ENCODE results near the gene TCF4. TPM values are rescaled to one million over a fixed set of nuclear protein-coding genes. Genes with fewer than 3 reads are reported as not detected.

Gene TCF4
- total and polyA plus RNA-seq, 2 donors: 12.7 to 36.6 TPM

GRCh38 chr18:55226044-55226443 lies 361.9 kb downstream of the TCF4 start:
- WGBS: 98% methylated on average over 2 of the region's 2 CpGs
- Histone ChIP-seq H3K27me3 (ENCODE audit: control insufficient read depth in 2 of 2, insufficient read depth in 1 of 2, low read length in 1 of 2) (no peaks in the 10 kb centered on the region), H3K36me3 (ENCODE audit: control insufficient read depth in 2 of 2, insufficient read depth in 2 of 2, low read length in 1 of 2) (peaks cover 0 to 9% of the 10 kb centered on the region in 2 donors), H3K4me1 (ENCODE audit: control insufficient read depth in 2 of 2, insufficient read depth in 2 of 2, low read length in 2 of 2) (no peaks in the 10 kb centered on the region), H3K4me3 (ENCODE audit: low read length in 2 of 2) (no peak overlapping the region), H3K9me3 (ENCODE audit: control insufficient read depth in 2 of 2, insufficient read depth in 1 of 2, low read length in 1 of 2) (no peaks in the 10 kb centered on the region), H3K27ac (ENCODE audit: low read depth in 1 of 2, low read length in 1 of 2) (no peak overlapping the region)
- no peak for DNase-seq (ENCODE audit: low read depth in 6 of 9, low spot score in 9 of 9)

GRCh38 chr18:55224086-55224625 lies 363.8 kb downstream of the TCF4 start:
- Histone ChIP-seq H3K27me3 (ENCODE audit: control insufficient read depth in 2 of 2, insufficient read depth in 1 of 2, low read length in 1 of 2) (no peaks in the 10 kb centered on the region), H3K27ac (ENCODE audit: low read depth in 1 of 2, low read length in 1 of 2) (no peak overlapping the region), H3K36me3 (ENCODE audit: control insufficient read depth in 2 of 2, insufficient read depth in 2 of 2, low read length in 1 of 2) (peaks cover 0 to 9% of the 10 kb centered on the region in 2 donors), H3K4me3 (ENCODE audit: low read length in 2 of 2) (no peak overlapping the region), H3K4me1 (ENCODE audit: control insufficient read depth in 2 of 2, insufficient read depth in 2 of 2, low read length in 2 of 2) (no peaks in the 10 kb centered on the region), H3K9me3 (ENCODE audit: control insufficient read depth in 2 of 2, insufficient read depth in 1 of 2, low read length in 1 of 2) (no peaks in the 10 kb centered on the region)
- no peak for DNase-seq (ENCODE audit: low read depth in 6 of 9, low spot score in 9 of 9)
- 99% methylated on average over 1 of the region's 1 CpG for WGBS

DNA sequence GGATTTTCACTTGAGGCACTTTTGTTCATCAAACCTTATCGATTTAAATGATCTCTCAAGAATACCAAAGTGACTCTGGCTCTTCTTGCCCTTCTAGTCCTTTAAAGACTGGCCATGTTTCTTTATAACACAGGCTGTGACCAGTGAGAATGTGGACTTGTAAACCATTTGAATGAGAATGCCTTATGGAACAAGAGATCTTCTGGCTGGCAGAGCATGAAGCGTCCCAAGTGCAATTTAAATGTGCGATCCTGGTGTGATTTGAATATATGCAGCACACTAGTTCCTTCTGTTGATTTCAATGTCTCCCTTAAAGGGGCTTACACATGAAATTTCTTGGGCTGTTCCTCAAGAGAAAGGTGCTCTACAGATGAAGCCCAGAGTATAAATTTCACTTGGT lies 366.4 kb downstream of the TCF4 start:
- no peak for DNase-seq (ENCODE audit: low read depth in 6 of 9, low spot score in 9 of 9)
- Histone ChIP-seq H3K27me3 (ENCODE audit: control insufficient read depth in 2 of 2, insufficient read depth in 1 of 2, low read length in 1 of 2) (no peaks in the 10 kb centered on the region), H3K36me3 (ENCODE audit: control insufficient read depth in 2 of 2, insufficient read depth in 2 of 2, low read length in 1 of 2) (no peaks in the 10 kb centered on the region), H3K4me3 (ENCODE audit: low read length in 2 of 2) (no peak overlapping the region), H3K27ac (ENCODE audit: low read depth in 1 of 2, low read length in 1 of 2) (no peak overlapping the region), H3K4me1 (ENCODE audit: control insufficient read depth in 2 of 2, insufficient read depth in 2 of 2, low read length in 2 of 2) (no peaks in the 10 kb centered on the region), H3K9me3 (ENCODE audit: control insufficient read depth in 2 of 2, insufficient read depth in 1 of 2, low read length in 1 of 2) (no peaks in the 10 kb centered on the region)
- 95% methylated on average over 3 of the region's 3 CpGs for WGBS

- Histone ChIP-seq H3K4me1 (ENCODE audit: control insufficient read depth in 2 of 2, insufficient read depth in 2 of 2, low read length in 2 of 2) (no peaks in the 10 kb centered on the region), H3K9me3 (ENCODE audit: control insufficient read depth in 2 of 2, insufficient read depth in 1 of 2, low read length in 1 of 2) (no peaks in the 10 kb centered on the region), H3K27me3 (ENCODE audit: control insufficient read depth in 2 of 2, insufficient read depth in 1 of 2, low read length in 1 of 2) (no peaks in the 10 kb centered on the region), H3K4me3 (ENCODE audit: low read length in 2 of 2) (no peak overlapping the region), H3K27ac (ENCODE audit: low read depth in 1 of 2, low read length in 1 of 2) (no peak overlapping the region), H3K36me3 (ENCODE audit: control insufficient read depth in 2 of 2, insufficient read depth in 2 of 2, low read length in 1 of 2) (no peaks in the 10 kb centered on the region)
- no peak for DNase-seq (ENCODE audit: low read depth in 6 of 9, low spot score in 9 of 9)
- WGBS: 3% methylated on average over 1 of the region's 1 CpG
These were observed 367.5 kb downstream of the TCF4 start for GRCh38 chr18:55220523-55220922.

DNA sequence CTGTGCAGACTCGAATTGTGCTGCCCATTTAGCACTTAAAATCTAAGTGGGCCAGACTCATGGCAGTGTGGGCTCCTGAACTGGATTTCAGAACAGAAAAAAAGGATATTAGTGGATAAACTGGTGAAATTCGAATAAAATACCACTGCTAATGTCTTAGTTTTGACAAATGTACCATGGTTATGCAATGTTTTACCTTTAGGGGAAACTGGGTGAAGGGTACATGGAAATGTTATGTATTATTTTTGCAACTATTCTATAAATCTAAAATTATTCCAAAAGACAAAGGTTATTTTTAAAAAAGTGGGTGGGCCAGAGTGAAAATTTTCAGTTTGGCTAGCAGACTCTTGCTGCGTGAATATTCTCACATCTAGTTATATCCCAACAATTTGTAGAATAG lies 368.2 kb downstream of the TCF4 start:
- no peak for DNase-seq (ENCODE audit: low read depth in 6 of 9, low spot score in 9 of 9)
- Histone ChIP-seq H3K9me3 (ENCODE audit: control insufficient read depth in 2 of 2, insufficient read depth in 1 of 2, low read length in 1 of 2) (no peaks in the 10 kb centered on the region), H3K27me3 (ENCODE audit: control insufficient read depth in 2 of 2, insufficient read depth in 1 of 2, low read length in 1 of 2) (no peaks in the 10 kb centered on the region), H3K36me3 (ENCODE audit: control insufficient read depth in 2 of 2, insufficient read depth in 2 of 2, low read length in 1 of 2) (no peaks in the 10 kb centered on the region), H3K4me3 (ENCODE audit: low read length in 2 of 2) (no peak overlapping the region), H3K27ac (ENCODE audit: low read depth in 1 of 2, low read length in 1 of 2) (no peak overlapping the region), H3K4me1 (ENCODE audit: control insufficient read depth in 2 of 2, insufficient read depth in 2 of 2, low read length in 2 of 2) (no peaks in the 10 kb centered on the region)
- 93% methylated on average over 3 of the region's 3 CpGs for WGBS

DNA sequence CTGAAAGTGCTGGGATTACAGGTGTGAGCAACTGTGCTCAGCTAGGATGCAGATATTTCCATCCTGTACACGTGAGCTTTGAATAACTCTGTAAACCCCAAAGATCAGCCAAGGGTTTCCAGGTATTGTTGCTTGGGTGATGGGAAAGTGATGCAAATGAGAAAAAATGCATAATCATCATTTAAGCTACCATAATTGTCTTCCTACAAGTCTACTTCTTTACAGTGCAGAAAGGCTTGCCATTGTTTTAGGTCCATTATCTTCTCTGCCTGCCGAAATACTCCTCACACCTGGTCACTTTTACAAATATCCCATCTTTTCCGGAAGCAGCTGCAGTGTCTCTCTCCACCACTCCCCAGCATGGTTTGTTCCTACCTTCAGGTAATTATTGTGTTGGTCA lies 368.9 kb downstream of the TCF4 start:
- Histone ChIP-seq H3K4me3 (ENCODE audit: low read length in 2 of 2) (no peak overlapping the region), H3K27me3 (ENCODE audit: control insufficient read depth in 2 of 2, insufficient read depth in 1 of 2, low read length in 1 of 2) (no peaks in the 10 kb centered on the region), H3K4me1 (ENCODE audit: control insufficient read depth in 2 of 2, insufficient read depth in 2 of 2, low read length in 2 of 2) (no peaks in the 10 kb centered on the region), H3K27ac (ENCODE audit: low read depth in 1 of 2, low read length in 1 of 2) (no peak overlapping the region), H3K36me3 (ENCODE audit: control insufficient read depth in 2 of 2, insufficient read depth in 2 of 2, low read length in 1 of 2) (no peaks in the 10 kb centered on the region), H3K9me3 (ENCODE audit: control insufficient read depth in 2 of 2, insufficient read depth in 1 of 2, low read length in 1 of 2) (no peaks in the 10 kb centered on the region)
- DNase-seq (ENCODE audit: low read depth in 6 of 9, low spot score in 9 of 9): no peak
- 96% methylated on average over 3 of the region's 3 CpGs for WGBS

DNA sequence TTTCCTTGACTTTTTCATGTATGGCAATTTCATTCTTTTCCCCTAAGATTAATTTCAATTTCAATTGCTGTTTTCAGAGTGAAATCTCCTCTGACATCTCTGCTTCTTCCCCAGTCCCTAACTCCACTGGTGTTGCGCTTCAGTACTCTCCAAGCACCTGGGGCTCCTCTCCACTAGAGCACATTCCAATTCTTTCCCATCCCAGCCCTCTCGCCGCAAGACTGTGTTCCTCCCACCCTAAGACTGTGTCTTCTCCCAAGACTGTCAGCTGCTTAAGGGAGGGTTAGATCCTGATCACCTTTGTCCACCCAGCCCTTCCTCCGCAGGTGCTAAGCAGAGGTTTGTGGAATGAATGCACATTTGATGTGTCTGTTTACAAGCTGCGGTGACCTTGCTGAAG lies 373.0 kb downstream of the TCF4 start:
- Histone ChIP-seq H3K36me3 (ENCODE audit: control insufficient read depth in 2 of 2, insufficient read depth in 2 of 2, low read length in 1 of 2) (no peaks in the 10 kb centered on the region), H3K4me3 (ENCODE audit: low read length in 2 of 2) (no peak overlapping the region), H3K4me1 (ENCODE audit: control insufficient read depth in 2 of 2, insufficient read depth in 2 of 2, low read length in 2 of 2) (no peaks in the 10 kb centered on the region), H3K27me3 (ENCODE audit: control insufficient read depth in 2 of 2, insufficient read depth in 1 of 2, low read length in 1 of 2) (no peaks in the 10 kb centered on the region), H3K27ac (ENCODE audit: low read depth in 1 of 2, low read length in 1 of 2) (no peak overlapping the region), H3K9me3 (ENCODE audit: control insufficient read depth in 2 of 2, insufficient read depth in 1 of 2, low read length in 1 of 2) (no peaks in the 10 kb centered on the region)
- no peak for DNase-seq (ENCODE audit: low read depth in 6 of 9, low spot score in 9 of 9)
- WGBS: 97% methylated on average over 5 of the region's 5 CpGs

DNA sequence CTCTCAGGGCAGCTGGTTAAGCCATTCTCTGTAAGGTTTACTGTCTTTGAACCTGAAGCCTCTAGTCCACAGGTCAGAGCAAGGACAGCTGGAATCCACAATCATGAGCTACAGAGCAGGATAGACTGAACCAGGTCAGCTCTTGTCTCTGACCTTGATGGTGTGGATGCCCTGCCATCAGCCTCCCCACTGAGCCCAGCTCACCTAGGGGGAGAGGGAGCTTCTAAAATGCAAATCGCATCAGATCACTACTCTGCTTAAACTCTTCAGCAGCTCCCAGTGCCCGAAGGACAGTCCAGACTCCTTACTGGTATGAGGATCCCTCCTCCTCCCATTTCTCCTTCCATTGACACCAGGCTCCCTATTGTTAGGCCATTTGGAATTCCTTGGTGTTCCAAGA lies 373.5 kb downstream of the TCF4 start:
- H3K27me3 ChIP-seq (ENCODE audit: control insufficient read depth in 2 of 2, insufficient read depth in 1 of 2, low read length in 1 of 2): no peaks in the 10 kb centered on the region
- DNase-seq (ENCODE audit: low read depth in 6 of 9, low spot score in 9 of 9): no peak
- H3K9me3 ChIP-seq (ENCODE audit: control insufficient read depth in 2 of 2, insufficient read depth in 1 of 2, low read length in 1 of 2): no peaks in the 10 kb centered on the region
- H3K27ac ChIP-seq (ENCODE audit: low read depth in 1 of 2, low read length in 1 of 2): no peak overlapping the region
- H3K36me3 ChIP-seq (ENCODE audit: control insufficient read depth in 2 of 2, insufficient read depth in 2 of 2, low read length in 1 of 2): no peaks in the 10 kb centered on the region
- no peaks in the 10 kb centered on the region for H3K4me1 ChIP-seq (ENCODE audit: control insufficient read depth in 2 of 2, insufficient read depth in 2 of 2, low read length in 2 of 2)
- 93% methylated on average over 2 of the region's 2 CpGs for WGBS
- no peak overlapping the region for H3K4me3 ChIP-seq (ENCODE audit: low read length in 2 of 2)

- H3K9me3 ChIP-seq (ENCODE audit: control insufficient read depth in 2 of 2, insufficient read depth in 1 of 2, low read length in 1 of 2): no peaks in the 10 kb centered on the region
These were observed 374.4 kb downstream of the TCF4 start for GRCh38 chr18:55213586-55213985.

GRCh38 chr18:55206927-55207326 lies 381.1 kb downstream of the TCF4 start:
- Histone ChIP-seq H3K27me3 (ENCODE audit: control insufficient read depth in 2 of 2, insufficient read depth in 1 of 2, low read length in 1 of 2) (no peaks in the 10 kb centered on the region), H3K36me3 (ENCODE audit: control insufficient read depth in 2 of 2, insufficient read depth in 2 of 2, low read length in 1 of 2) (no peaks in the 10 kb centered on the region), H3K9me3 (ENCODE audit: control insufficient read depth in 2 of 2, insufficient read depth in 1 of 2, low read length in 1 of 2) (no peaks in the 10 kb centered on the region), H3K27ac (ENCODE audit: low read depth in 1 of 2, low read length in 1 of 2) (no peak overlapping the region), H3K4me3 (ENCODE audit: low read length in 2 of 2) (no peak overlapping the region), H3K4me1 (ENCODE audit: control insufficient read depth in 2 of 2, insufficient read depth in 2 of 2, low read length in 2 of 2) (no peaks in the 10 kb centered on the region)
- DNase-seq (ENCODE audit: low read depth in 6 of 9, low spot score in 9 of 9): no peak
- 68% methylated on average over 2 of the region's 2 CpGs for WGBS

More at GRCh38 chr18:55213586-55213985, 374.4 kb downstream of the TCF4 start:
- H3K27me3 ChIP-seq (ENCODE audit: control insufficient read depth in 2 of 2, insufficient read depth in 1 of 2, low read length in 1 of 2): no peaks in the 10 kb centered on the region
- H3K4me3 ChIP-seq (ENCODE audit: low read length in 2 of 2): no peak overlapping the region
- no peaks in the 10 kb centered on the region for H3K36me3 ChIP-seq (ENCODE audit: control insufficient read depth in 2 of 2, insufficient read depth in 2 of 2, low read length in 1 of 2)
- 96% methylated on average over 1 of the region's 1 CpG for WGBS
- H3K4me1 ChIP-seq (ENCODE audit: control insufficient read depth in 2 of 2, insufficient read depth in 2 of 2, low read length in 2 of 2): no peaks in the 10 kb centered on the region
- no peak for DNase-seq (ENCODE audit: low read depth in 6 of 9, low spot score in 9 of 9)
- H3K27ac ChIP-seq (ENCODE audit: low read depth in 1 of 2, low read length in 1 of 2): no peak overlapping the region

All from thymus (tissue), 11 donors.